Thoracic aorta (tissue), 2 donors: ENCODE results near the gene DMBX1. TPM values are rescaled to one million over a fixed set of nuclear protein-coding genes. Genes with fewer than 3 reads are reported as not detected.

Experiments used
- ATAC-seq: fragments of 150-250 bp; one replicate; pipeline ENCODE4 v1.8.0; 2017; ENCODE audit warnings: low read depth; ENCODE audit not compliant: insufficient number of reproducible peaks, low FRiP score
- DNase-seq: peaks from one replicate; pipeline ENCODE4 v3.0.0-alpha.2; 2020; ENCODE audit warnings: low spot score
- H3K27ac ChIP-seq, 2 donors: fragments of 200-600 bp; sonication (generic); 1 replicate in 1 of 2; 2 replicates in 1 of 2; pipeline ENCODE4 v1.5.1; 2016; ENCODE audit warnings: mild to moderate bottlenecking in 2 of 2, moderate library complexity in 2 of 2
- H3K27me3 ChIP-seq: fragments of 200-600 bp; sonication (generic); replicated peaks from 2 replicates; pipeline ENCODE4 v1.6.0; 2016; ENCODE audit warnings: mild to moderate bottlenecking; ENCODE audit not compliant: insufficient read depth
- H3K36me3 ChIP-seq: fragments of 200-600 bp; sonication (generic); one replicate; pipeline ENCODE4 v1.5.1; 2016
- H3K4me1 ChIP-seq, 2 donors: fragments of 200-600 bp; sonication (generic); 1 replicate in 1 of 2; 2 replicates in 1 of 2; pipeline versions ENCODE4 v1.5.1 to v1.6.0; 2016; ENCODE audit warnings: low read depth in 2 of 2, mild to moderate bottlenecking in 1 of 2; ENCODE audit not compliant: control insufficient read depth in 1 of 2
- H3K4me3 ChIP-seq: fragments of 200-600 bp; sonication (generic); 2 replicates; pipeline ENCODE4 v1.5.1; 2016; ENCODE audit warnings: mild to moderate bottlenecking
- H3K9me3 ChIP-seq: fragments of 200-600 bp; sonication (generic); 2 replicates; pipeline ENCODE4 v1.5.1; 2016
- total RNA-seq, 2 donors: library from RNA; depleted of rRNA; stranded (reverse); fragments of >200 nt; gene quantifications; one replicate each; pipeline versions ENCODE4 v1.1.0 to v1.2.3, GENCODE V29; 2016
- TF ChIP-seq, protein P1 (sequence below): fragments of 200-600 bp; sonication (generic); IDR thresholded peaks from one replicate; pipeline ENCODE4 v1.5.1; 2019; ENCODE audit warnings: antibody characterized with exemption

The DMBX1 gene
- total RNA-seq, 2 donors from 2014 or later: not detected

- H3K9me3 ChIP-seq: no peaks in the 10 kb centered on the region
- H3K27ac ChIP-seq: no peak overlapping the region
- H3K36me3 ChIP-seq: no peaks in the 10 kb centered on the region
- H3K4me3 ChIP-seq: peak overlapping the region; percentile 68
- ATAC-seq: no peak
- H3K27me3 ChIP-seq: peaks cover 8% of the 10 kb centered on the region
- TF ChIP-seq, protein P1, sequence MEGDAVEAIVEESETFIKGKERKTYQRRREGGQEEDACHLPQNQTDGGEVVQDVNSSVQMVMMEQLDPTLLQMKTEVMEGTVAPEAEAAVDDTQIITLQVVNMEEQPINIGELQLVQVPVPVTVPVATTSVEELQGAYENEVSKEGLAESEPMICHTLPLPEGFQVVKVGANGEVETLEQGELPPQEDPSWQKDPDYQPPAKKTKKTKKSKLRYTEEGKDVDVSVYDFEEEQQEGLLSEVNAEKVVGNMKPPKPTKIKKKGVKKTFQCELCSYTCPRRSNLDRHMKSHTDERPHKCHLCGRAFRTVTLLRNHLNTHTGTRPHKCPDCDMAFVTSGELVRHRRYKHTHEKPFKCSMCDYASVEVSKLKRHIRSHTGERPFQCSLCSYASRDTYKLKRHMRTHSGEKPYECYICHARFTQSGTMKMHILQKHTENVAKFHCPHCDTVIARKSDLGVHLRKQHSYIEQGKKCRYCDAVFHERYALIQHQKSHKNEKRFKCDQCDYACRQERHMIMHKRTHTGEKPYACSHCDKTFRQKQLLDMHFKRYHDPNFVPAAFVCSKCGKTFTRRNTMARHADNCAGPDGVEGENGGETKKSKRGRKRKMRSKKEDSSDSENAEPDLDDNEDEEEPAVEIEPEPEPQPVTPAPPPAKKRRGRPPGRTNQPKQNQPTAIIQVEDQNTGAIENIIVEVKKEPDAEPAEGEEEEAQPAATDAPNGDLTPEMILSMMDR: no peak
- DNase-seq: no peak
- H3K4me1 ChIP-seq: peaks cover 13 to 24% of the 10 kb centered on the region in 2 donors
These were observed 433 bp upstream of the DMBX1 start for GRCh38 chr1:46489169-46489637.

DNA sequence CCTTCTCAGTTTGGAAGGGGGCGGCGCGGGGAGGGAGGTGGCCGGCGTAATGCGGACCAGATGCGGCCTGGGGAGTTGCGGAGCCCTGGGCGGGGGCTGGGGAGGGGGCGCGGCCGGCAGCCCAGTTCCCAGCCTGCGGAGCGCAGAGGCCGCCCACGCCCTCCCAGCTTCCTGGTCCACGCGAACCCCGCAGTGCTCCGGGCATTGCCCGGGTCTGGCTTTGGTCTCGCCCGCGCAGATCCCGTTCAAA is 695 bp downstream of the DMBX1 start:
- peak overlapping the region; percentile 68 for H3K4me3 ChIP-seq
- H3K27me3 ChIP-seq: peaks cover 8% of the 10 kb centered on the region
- H3K9me3 ChIP-seq: no peaks in the 10 kb centered on the region
- DNase-seq: no peak
- H3K4me1 ChIP-seq: peaks cover 13 to 24% of the 10 kb centered on the region in 2 donors
- no peak overlapping the region for H3K27ac ChIP-seq
- ATAC-seq: no peak
- H3K36me3 ChIP-seq: no peaks in the 10 kb centered on the region
- TF ChIP-seq, protein P1: no peak

DNA sequence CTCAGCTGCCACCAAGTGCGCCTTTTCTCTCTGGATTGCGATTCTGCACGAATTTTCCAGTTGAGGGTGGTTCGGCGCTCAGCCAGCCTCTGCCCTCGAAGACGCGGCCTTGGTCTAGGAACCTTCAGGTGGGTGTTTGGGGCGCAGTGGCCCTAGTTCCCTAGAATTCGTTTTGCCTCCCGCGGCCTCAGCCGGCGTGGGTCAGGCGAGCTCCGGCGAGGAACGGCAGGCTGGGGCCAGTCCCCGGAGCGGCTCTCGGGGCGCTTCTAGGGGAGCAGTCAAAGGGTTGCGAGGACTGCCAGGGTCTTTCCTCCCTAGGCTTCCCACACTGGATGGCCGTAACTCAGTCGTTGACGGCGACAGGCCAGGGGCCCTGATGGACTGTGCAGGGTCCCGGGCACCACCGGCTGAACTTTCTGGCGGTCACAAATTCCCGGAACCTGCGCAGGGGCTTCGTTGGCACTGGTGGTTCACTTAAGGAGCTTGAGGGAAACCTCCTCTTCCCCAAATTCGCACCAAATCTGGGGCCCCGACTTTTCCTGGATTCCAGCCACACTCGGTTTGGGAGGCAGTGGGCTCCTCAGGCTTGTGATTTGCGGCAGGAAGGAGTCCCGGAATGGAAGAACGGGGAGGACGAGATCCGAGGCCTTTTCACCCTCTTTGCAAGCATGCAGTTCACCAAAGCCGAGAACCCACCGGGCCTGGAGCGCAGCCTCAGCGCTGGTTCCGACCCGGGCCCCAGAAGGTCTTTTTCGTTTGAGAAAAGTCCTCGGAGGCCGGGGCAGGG is 1.2 kb downstream of the DMBX1 start:
- peak overlapping the region; percentile 68 for H3K4me3 ChIP-seq
- ATAC-seq: no peak
- DNase-seq: no peak
- TF ChIP-seq, protein P1: no peak
- no peaks in the 10 kb centered on the region for H3K9me3 ChIP-seq
- H3K27me3 ChIP-seq: peaks cover 8% of the 10 kb centered on the region
- no peak overlapping the region for H3K27ac ChIP-seq
- H3K4me1 ChIP-seq: peaks cover 13 to 24% of the 10 kb centered on the region in 2 donors
- H3K36me3 ChIP-seq: no peaks in the 10 kb centered on the region

DNA sequence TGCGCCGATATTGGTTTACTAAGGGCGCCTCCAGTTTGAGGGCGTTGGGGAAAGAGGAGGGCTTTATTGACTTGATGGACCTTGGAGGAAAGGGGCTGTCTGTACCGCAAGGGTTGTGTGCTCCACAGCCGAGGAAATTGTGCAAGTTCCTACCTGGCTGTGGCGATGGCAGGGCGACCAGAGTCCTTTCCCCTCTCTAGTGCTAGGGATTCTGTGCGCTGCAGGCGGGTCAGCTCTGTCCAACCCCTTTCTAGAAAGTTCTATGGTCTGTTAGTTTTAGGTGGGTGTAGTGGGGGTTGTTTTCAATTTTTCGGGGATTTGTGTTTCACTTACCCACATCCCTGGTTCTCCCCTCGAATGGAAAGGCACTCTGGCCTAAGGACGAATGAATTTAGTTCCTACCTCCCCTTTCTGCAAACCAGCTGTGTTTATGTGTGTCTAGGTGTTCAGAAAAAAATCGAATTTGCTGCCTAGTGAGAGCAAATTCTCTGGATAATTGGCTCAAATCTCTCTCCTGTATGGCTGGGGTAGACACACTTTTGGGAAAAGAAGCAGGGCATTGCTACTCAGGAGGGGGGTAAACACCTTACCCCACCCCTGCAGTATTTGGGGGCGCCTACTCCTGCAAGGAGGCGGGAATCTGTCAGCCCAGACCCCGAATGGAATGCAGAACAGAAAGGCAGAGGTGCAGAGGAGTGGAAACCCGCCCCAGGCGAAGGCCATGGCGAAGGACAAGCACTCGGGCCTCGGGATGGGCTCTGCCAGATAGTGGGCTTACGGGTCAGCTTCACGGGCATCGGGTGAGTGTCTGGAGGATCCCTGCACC is 2.0 kb downstream of the DMBX1 start:
- DNase-seq (no peak), ATAC-seq (no peak)
- no peak overlapping the region for H3K4me3 ChIP-seq
- no peaks in the 10 kb centered on the region for H3K36me3 ChIP-seq
- peaks cover 13 to 24% of the 10 kb centered on the region in 2 donors for H3K4me1 ChIP-seq
- no peak overlapping the region for H3K27ac ChIP-seq
- no peaks in the 10 kb centered on the region for H3K9me3 ChIP-seq
- TF ChIP-seq, protein P1: no peak
- peaks cover 8% of the 10 kb centered on the region for H3K27me3 ChIP-seq

GRCh38 chr1:46492269-46492853 is 2.7 kb downstream of the DMBX1 start:
- Histone ChIP-seq H3K27ac (no peak overlapping the region), H3K27me3 (peaks cover 8% of the 10 kb centered on the region), H3K4me1 (peaks cover 13 to 24% of the 10 kb centered on the region in 2 donors), H3K36me3 (no peaks in the 10 kb centered on the region), H3K9me3 (no peaks in the 10 kb centered on the region), H3K4me3 (no peak overlapping the region)
- TF ChIP-seq, protein P1: no peak
- DNase-seq (no peak), ATAC-seq (no peak)
